Adrenal gland (tissue), 12 donors: ENCODE results near the gene EPHA4. TPM values are rescaled to one million over a fixed set of nuclear protein-coding genes. Genes with fewer than 3 reads are reported as not detected.
A peak's percentile ranks its signal among the peaks of the same experiment; 100 is the strongest.
"Not testable (repeated sequence)": the region's sequence is repeated elsewhere in the genome, so short reads cannot be mapped to it uniquely, and the experiment has no call there.

ENCODE experiments used
- DNase-seq, 7 donors: peaks; one replicate each; pipeline ENCODE4 v3.0.0-alpha.2; 2019 to 2020
- H3K27ac ChIP-seq, 5 donors: fragments of 200-600 bp; sonication (generic) in 4 of 5; 1 replicate in 3 of 5; 2 replicates in 2 of 5; pipeline versions ENCODE4 v1.5.1 to v1.8.0; 2016 to 2020; ENCODE audit warnings: mild to moderate bottlenecking in 1 of 5
- H3K27me3 ChIP-seq: fragments of 200-600 bp; 2 replicates; pipeline ENCODE4 v1.8.0; 2021
- H3K36me3 ChIP-seq, 2 donors: fragments of 200-600 bp; replicated peaks in 1 of 2; 1 replicate in 1 of 2; 2 replicates in 1 of 2; pipeline versions ENCODE4 v1.5.1 to v1.8.0; 2018 to 2022
- H3K4me1 ChIP-seq, 2 donors: fragments of 200-600 bp; replicated peaks in 1 of 2; 1 replicate in 1 of 2; 2 replicates in 1 of 2; pipeline versions ENCODE4 v1.5.1 to v1.8.0; 2018 to 2021
- H3K4me3 ChIP-seq, 4 donors: fragments of 200-600 bp; sonication (generic) in 3 of 4; one replicate each; pipeline ENCODE4 v1.5.1; 2016 to 2018
- H3K9me3 ChIP-seq, 3 donors: fragments of 200-600 bp; sonication (generic) in 1 of 3; replicated peaks in 1 of 3; 1 replicate in 2 of 3; 2 replicates in 1 of 3; pipeline versions ENCODE4 v1.5.1 to v1.8.0; 2016 to 2021
- POLR2A ChIP-seq, 2 donors: fragments of 450-650 bp; IDR thresholded peaks; one replicate each; pipeline ENCODE4 v1.6.1; 2017; ENCODE audit warnings: antibody characterized with exemption in 2 of 2, mild to moderate bottlenecking in 2 of 2, moderate library complexity in 1 of 2
- WGBS, 4 donors: extraction: QIAGEN DNeasy Blood & Tissue Kit in 2 of 4; methylation state at CpG; one replicate each; pipeline versions ENCODE4 v1.1.5 to v1.1.7; 2013 to 2017; 5-methylcytosine and 5-hydroxymethylcytosine counted together
- intact Hi-C, 2 donors: fragments of 100-400 bp; cut with DNase I; formaldehyde crosslinking; loops; one replicate each; pipeline versions ENCODE4 v1.14.1 to v1.15.0; 2022 to 2023
- polyA plus RNA-seq, 3 donors: library from polyadenylated mRNA; stranded (reverse); fragments of 200-250 nt in 2 of 3; fragments of 350-450 nt in 1 of 3; fragmentation: Illumina TruSeq in 1 of 3; extraction: RNeasy Lipid Tissue Mini Kit (QIAGEN cat#74804) in 1 of 3; gene quantifications; one replicate each; pipeline ENCODE4 v1.2.3, GENCODE V29; 2013 to 2014
- total RNA-seq, 9 donors: library from RNA; depleted of rRNA in 4 of 9; stranded (reverse); fragments of >200 nt in 4 of 9; fragments of 120-200 nt in 1 of 9; fragmentation: NEBNext Ultra II Directional in 1 of 9; extraction: Animal tissue kit (Norgen Biotek cat#: 25700) in 1 of 9; gene quantifications; one replicate each; pipeline versions ENCODE4 v1.1.0 to v1.2.4, GENCODE V29; 2013 to 2023
- TF ChIP-seq, protein P1 (sequence below), 6 experiments: fragments of 450-650 bp in 4 of 6; fragments of 200-600 bp in 2 of 6; sonication (generic) in 1 of 6; IDR thresholded peaks; 1 replicate in 5 of 6; 2 replicates in 1 of 6; pipeline versions ENCODE4 v1.5.1 to v1.8.0; 2016 to 2021; ENCODE audit warnings: antibody characterized with exemption in 6 of 6, mild to moderate bottlenecking in 2 of 6, moderate library complexity in 1 of 6
- donor health status: healthy with polysubstance abuse.
- donor health status: Bipolar disorder and iron deficiency.
- donor health status: DM: yes; HTN: yes; CAD: no.
- donor health status: DM: no; HTN: no; CAD: no.
- donor health status: DM: no; HTN: no; CAD: no.
- donor health status: DM: yes; HTN: yes; CAD: no.

EPHA4 gene
- total and polyA plus RNA-seq, 12 donors = 3.0 to 72.9 (median 12.1) TPM

DNA sequence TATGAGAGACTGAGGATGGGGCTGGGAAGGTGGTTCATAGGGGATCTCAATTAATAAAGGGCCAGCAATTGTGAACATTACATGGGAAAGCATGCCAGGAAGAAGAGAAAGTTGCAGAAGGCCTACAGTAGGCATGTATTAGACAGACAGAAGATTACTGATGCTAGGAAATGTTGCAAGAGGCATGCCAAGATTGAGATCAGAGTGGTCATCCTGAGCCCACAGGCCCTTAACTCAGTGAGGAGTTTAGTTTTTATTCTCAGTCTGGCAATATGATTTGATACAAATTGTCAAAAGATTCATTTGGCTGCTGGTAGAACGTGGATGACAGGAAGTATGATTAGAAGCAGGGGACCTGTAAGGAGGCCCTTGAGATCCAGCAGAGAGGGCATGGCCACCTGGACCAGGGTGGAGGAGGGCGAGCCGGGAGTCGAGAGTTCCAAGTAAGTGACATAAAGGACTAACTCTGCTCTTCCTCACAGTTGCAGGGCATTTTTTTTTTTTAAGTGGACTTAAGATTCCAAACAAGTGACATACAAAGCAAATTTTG, 54.9 kb downstream of the EPHA4 start:
- WGBS, 4 donors = 78 to 91% (median 86%) methylated on average over 4 of the region's 4 CpGs
- peak overlapping the region in 1 of 5 donors; percentile 29 for H3K27ac ChIP-seq
- no peaks in the 10 kb centered on the region for H3K27me3 ChIP-seq
- no peaks in the 10 kb centered on the region for H3K36me3 ChIP-seq
- no peak overlapping the region for H3K4me3 ChIP-seq
- intact Hi-C loops = no loop called here
- TF ChIP-seq POLR2A (IDR thresholded peaks at IDR 0.05) = no peak
- TF ChIP-seq, protein P1, sequence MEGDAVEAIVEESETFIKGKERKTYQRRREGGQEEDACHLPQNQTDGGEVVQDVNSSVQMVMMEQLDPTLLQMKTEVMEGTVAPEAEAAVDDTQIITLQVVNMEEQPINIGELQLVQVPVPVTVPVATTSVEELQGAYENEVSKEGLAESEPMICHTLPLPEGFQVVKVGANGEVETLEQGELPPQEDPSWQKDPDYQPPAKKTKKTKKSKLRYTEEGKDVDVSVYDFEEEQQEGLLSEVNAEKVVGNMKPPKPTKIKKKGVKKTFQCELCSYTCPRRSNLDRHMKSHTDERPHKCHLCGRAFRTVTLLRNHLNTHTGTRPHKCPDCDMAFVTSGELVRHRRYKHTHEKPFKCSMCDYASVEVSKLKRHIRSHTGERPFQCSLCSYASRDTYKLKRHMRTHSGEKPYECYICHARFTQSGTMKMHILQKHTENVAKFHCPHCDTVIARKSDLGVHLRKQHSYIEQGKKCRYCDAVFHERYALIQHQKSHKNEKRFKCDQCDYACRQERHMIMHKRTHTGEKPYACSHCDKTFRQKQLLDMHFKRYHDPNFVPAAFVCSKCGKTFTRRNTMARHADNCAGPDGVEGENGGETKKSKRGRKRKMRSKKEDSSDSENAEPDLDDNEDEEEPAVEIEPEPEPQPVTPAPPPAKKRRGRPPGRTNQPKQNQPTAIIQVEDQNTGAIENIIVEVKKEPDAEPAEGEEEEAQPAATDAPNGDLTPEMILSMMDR (IDR thresholded peaks at IDR 0.05) = no peak
- no peak for DNase-seq
- H3K9me3 ChIP-seq = no peaks in the 10 kb centered on the region
- H3K4me1 ChIP-seq = peaks cover 13 to 15% of the 10 kb centered on the region in 2 donors

DNA sequence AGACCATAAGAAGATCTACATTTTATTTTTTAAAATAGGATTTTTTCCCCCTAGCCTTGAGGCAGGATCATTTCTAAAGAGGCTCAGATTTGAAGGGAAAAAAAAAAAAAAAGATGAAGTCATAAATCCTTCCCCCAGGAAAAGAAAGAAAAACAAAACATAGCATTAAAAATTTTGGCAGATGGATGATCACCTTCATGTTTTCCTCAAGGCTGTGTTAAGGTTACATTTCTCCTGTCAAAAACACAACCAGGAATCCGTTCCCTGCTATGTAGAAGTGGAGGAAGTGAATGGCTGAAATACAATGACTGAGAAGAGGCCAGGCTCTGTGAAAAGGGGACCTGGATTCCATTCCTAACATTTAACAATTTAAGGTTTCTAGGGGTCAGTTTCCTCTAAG, 56.2 kb downstream of the EPHA4 start:
- no peak overlapping the region for H3K4me3 ChIP-seq
- TF ChIP-seq POLR2A (IDR thresholded peaks at IDR 0.05) = no peak
- TF ChIP-seq, protein P1 (IDR thresholded peaks at IDR 0.05) = no peak
- H3K27me3 ChIP-seq = no peaks in the 10 kb centered on the region
- intact Hi-C loops = no loop called here
- WGBS, 4 donors = 23 to 53% (median 46%) methylated on average over 1 of the region's 1 CpG
- H3K4me1 ChIP-seq = peaks cover 13 to 15% of the 10 kb centered on the region in 2 donors
- no peak for DNase-seq
- no peak overlapping the region for H3K27ac ChIP-seq
- H3K36me3 ChIP-seq = no peaks in the 10 kb centered on the region
- H3K9me3 ChIP-seq = no peaks in the 10 kb centered on the region

DNA sequence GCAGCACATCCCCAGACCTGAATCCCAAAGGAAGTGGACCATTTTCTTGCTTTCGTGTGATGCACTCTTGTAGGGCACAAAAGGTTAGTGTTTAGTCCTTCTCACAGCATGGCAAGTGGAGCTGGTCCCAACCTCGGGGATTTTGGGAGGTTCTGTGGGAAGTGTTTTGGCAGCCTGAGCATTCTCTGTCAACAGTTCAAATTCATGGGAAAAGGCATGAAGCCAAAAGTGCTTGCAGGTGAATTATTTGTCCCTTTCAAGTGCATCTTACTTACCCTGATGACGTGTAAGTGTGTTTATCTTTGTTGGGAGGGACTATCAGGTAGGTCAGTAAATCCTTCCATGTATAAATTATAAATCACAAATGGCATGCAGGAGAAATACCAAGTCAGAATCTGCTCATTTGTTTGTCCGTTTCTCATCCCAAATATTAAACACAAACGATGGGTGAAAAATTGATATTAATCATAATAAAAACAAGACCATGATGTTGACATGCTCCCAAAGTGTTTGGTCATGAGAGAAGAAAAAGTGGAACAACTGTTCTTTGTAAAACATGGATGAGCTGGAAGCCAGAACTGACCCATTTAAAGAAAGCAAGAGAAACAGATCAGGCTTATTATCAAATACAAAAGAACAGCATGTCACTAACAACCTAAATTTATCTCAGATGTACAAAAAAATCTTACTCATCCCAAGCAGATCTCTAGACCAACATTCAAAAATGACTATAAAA, 57.6 kb downstream of the EPHA4 start:
- no peak overlapping the region for H3K27ac ChIP-seq
- TF ChIP-seq, protein P1 (IDR thresholded peaks at IDR 0.05) = no peak
- no peak for TF ChIP-seq POLR2A (IDR thresholded peaks at IDR 0.05)
- intact Hi-C loops = no loop called here
- H3K36me3 ChIP-seq = no peaks in the 10 kb centered on the region
- 69 to 77% (median 74%) methylated on average over 5 of the region's 5 CpGs for WGBS, 4 donors
- H3K9me3 ChIP-seq = no peaks in the 10 kb centered on the region
- H3K4me3 ChIP-seq = no peak overlapping the region
- DNase-seq = no peak
- H3K27me3 ChIP-seq = no peaks in the 10 kb centered on the region
- peaks cover 13 to 15% of the 10 kb centered on the region in 2 donors for H3K4me1 ChIP-seq

DNA sequence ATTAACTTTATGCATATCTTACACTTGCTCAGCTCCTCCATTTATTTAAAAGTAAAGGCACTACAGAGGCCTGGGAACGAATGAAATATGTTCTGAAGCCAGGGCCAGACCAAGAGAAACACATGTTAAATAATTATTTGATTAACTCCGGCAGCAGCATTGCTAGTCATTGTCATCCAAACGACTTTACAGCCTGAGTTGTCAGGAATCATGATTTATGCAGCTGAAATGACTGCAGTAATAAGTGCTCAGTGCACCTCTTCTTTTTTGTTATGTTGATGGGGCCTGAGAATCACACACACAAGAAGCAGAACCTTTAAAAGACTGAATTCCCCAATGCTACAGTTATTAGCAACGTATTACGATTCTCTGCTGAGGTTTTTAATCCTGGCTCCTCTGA, 58.9 kb downstream of the EPHA4 start:
- no peaks in the 10 kb centered on the region for H3K36me3 ChIP-seq
- H3K4me3 ChIP-seq = no peak overlapping the region
- intact Hi-C loops = no loop called here
- TF ChIP-seq, protein P1 (IDR thresholded peaks at IDR 0.05) = no peak
- no peak for TF ChIP-seq POLR2A (IDR thresholded peaks at IDR 0.05)
- DNase-seq = no peak
- H3K9me3 ChIP-seq = no peaks in the 10 kb centered on the region
- no peak overlapping the region for H3K27ac ChIP-seq
- H3K27me3 ChIP-seq = peaks cover 4% of the 10 kb centered on the region
- WGBS, 4 donors = 82 to 87% (median 82%) methylated on average over 5 of the region's 5 CpGs
- H3K4me1 ChIP-seq = peaks cover 3 to 6% of the 10 kb centered on the region in 2 donors

DNA sequence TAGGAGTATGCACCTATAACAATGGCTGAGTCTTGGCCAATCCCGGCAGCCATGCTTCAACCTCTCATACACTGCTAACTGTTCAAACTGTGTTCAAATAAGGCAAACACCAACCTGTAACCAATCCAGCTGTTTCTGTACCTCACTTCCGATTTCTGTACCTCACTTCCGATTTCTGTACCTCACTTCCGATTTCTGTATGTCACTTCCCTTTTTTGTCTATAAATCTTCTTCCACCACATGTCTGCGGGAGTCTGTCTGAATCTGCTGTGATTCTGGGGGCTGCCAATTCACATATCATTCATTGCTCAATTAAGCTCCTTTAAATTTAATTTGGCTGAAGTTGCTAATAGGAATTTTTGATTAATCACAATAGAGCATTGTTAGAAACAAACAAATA, 60.8 kb downstream of the EPHA4 start:
- 72 to 83% (median 80%) methylated on average over 5 of the region's 5 CpGs for WGBS, 4 donors
- DNase-seq, intact Hi-C loops: not testable (repeated sequence)

More for the DNA sequence above, 60.8 kb downstream of the EPHA4 start:
- not testable (repeated sequence) for H3K9me3 ChIP-seq, H3K4me1 ChIP-seq, H3K36me3 ChIP-seq, H3K4me3 ChIP-seq, H3K27me3 ChIP-seq, H3K27ac ChIP-seq
